Motor neuron (in vitro differentiated cells): ENCODE data around the gene GPR84. TPM values are rescaled to one million over a fixed set of nuclear protein-coding genes. Genes with fewer than 3 reads are reported as not detected.

ENCODE experiments used
- ATAC-seq, 8 experiments: fragments of 200-7000 bp; cut with Tn5 transposase; replicated peaks in 6 of 8; 2 replicates each; pipeline ENCODE4 v1.8.0; 2021; ENCODE audit warnings: mild to moderate bottlenecking in 8 of 8, moderate library complexity in 8 of 8
- H3K27ac ChIP-seq, 2 donors: fragments of 250-450 bp; sonication (Bioruptor Pico); 2 replicates each; pipeline ENCODE4 v1.9.0; 2021; ENCODE audit warnings: antibody characterized with exemption in 2 of 2, mild to moderate bottlenecking in 2 of 2, moderate library complexity in 1 of 2
- H3K4me1 ChIP-seq, 2 donors: fragments of 250-450 bp; sonication (Bioruptor Pico); replicated peaks in 1 of 2; 2 replicates each; pipeline ENCODE4 v1.6.1; 2021; ENCODE audit warnings: antibody characterized with exemption in 2 of 2, mild to moderate bottlenecking in 2 of 2, moderate library complexity in 1 of 2
- H3K4me3 ChIP-seq, 5 donors: fragments of 250-450 bp; sonication (Bioruptor Pico); 2 replicates each; pipeline ENCODE4 v1.9.0; 2021; ENCODE audit warnings: antibody characterized with exemption in 5 of 5, mild to moderate bottlenecking in 5 of 5, moderate library complexity in 4 of 5
- WGBS, 10 experiments: fragments of 450-650 bp; shearing (Covaris generic); methylation state at CpG; one replicate each; pipeline ENCODE4 v1.0.0; 2022; 5-methylcytosine and 5-hydroxymethylcytosine counted together
- in situ Hi-C, 9 experiments: fragments of 400-800 bp; cut with MboI; loops; one replicate each; pipeline ENCODE4 v1.15.0; 2021; ENCODE audit warnings: low sequenced_read_pairs in 9 of 9, low pct_unique_long_range_greater_than_20kb in 2 of 9; ENCODE audit not compliant: unreplicated experiment in 9 of 9
- total RNA-seq, 8 experiments: library from RNA; unstranded; fragments of 300-600 nt; gene quantifications; 2 replicates each; pipeline versions ENCODE4 v1.2.3 to v1.2.4, GENCODE V29; 2022

The GPR84 gene
- total RNA-seq, 8 experiments from 2014 or later = 0.14 to 0.76 (median 0.31) TPM; not detected in 1

DNA sequence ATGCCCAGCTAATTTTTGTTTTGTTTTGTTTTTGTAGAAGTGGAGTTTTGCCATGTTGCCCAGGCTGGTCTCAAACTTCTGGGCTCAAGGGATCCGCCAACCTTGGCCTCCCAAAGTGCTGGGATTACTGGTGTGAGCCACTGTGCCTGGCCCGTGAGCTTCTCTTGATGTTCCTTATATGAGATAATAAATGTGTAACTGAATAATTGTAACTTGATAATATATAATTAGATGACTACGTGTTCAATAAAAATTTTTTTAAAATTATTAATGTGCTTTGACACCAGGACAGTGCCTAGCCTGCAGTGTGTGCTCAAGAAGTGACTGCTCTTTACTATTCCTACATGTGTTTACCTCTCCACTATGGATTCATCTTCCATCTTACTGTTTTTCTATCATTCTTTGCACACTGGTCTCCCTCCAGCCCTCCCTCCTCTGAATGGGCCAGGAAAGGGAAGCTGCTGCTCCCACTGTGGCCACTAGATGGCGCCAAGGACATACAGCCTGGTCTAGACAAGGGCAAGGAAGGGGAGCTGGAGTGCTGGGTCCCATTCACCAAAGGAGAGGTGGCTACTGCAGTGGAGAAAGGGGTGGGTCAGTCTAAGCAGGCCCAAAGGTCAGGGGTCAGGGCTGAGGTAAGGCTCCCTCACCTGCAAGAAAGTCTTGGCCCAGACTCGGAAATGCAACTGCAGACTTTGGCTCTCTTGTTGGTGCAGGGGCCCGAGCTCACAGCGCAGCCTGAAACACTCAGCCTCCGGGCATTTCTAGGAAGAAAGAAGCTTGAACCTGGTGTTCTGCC lies 34.9 kb upstream of the GPR84 start:
- in situ Hi-C loops = loop anchor here in 2 of 9 experiments (10.0 to 25.0 kb wide), 2 partner anchors 46 to 387 kb away; partner anchors contain the start of genes HOXC8 (in 1 of the 2) and HOXC9 (in 1 of the 2)

GRCh38 chr12:54398218-54398617 lies 33.9 kb upstream of the GPR84 start:
- 78 to 100% (median 100%) methylated on average over 1 to 2 of the region's 2 CpGs; no CpG with 5 or more reads in 5 of the 10 experiments for WGBS, 10 experiments
- in situ Hi-C loops = loop anchor here in 2 of 9 experiments (10.0 to 25.0 kb wide), 2 partner anchors 47 to 386 kb away; partner anchors contain the start of genes HOXC8 (in 1 of the 2) and HOXC9 (in 1 of the 2)
- H3K4me3 ChIP-seq = no peak overlapping the region
- peaks cover 0 to 4% of the 10 kb centered on the region in 2 donors for H3K4me1 ChIP-seq
- H3K27ac ChIP-seq = no peak overlapping the region
- ATAC-seq = no peak

More for the DNA sequence above, 34.9 kb upstream of the GPR84 start:
- peak; percentile 79 to 98 (median 88) for ATAC-seq
- H3K4me1 ChIP-seq = no peaks in the 10 kb centered on the region
- H3K27ac ChIP-seq = no peak overlapping the region
- no peak overlapping the region for H3K4me3 ChIP-seq
- WGBS, 10 experiments = 43 to 90% (median 50%) methylated on average over 2 to 4 of the region's 8 CpGs; no CpG with 5 or more reads in 3 of the 10 experiments

GRCh38 chr12:54397157-54397556 lies 32.9 kb upstream of the GPR84 start:
- H3K4me1 ChIP-seq = peaks cover under 1 to 8% of the 10 kb centered on the region in 2 donors
- H3K27ac ChIP-seq = no peak overlapping the region
- WGBS, 10 experiments = 80 to 83% methylated on average over 1 of the region's 1 CpG; no CpG with 5 or more reads in 8 of the 10 experiments
- H3K4me3 ChIP-seq = no peak overlapping the region
- ATAC-seq = no peak
- in situ Hi-C loops = loop anchor here in 2 of 9 experiments (10.0 to 25.0 kb wide), 2 partner anchors 48 to 385 kb away; partner anchors contain the start of genes HOXC8 (in 1 of the 2) and HOXC9 (in 1 of the 2)

DNA sequence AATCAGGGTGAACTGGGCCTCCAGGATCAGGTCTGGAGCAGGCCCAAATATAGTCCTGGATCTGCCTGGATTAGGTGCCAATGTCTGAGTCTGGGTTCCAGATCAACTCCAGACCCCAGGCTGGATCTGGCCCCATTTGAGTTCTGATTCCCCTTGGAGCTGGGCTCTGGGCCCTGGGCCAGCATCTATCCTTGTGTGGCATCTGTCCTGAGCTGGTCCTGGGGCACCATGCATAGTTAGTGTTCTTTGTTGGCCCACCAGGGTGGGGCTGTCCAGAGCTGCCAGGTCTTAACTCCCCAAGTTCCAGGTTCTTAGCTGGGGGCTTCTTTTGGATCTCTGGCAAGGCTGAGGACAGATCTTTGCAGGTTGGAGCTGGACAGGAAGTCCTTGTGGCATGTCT lies 31.3 kb upstream of the GPR84 start:
- ATAC-seq = no peak
- Histone ChIP-seq H3K4me1 (peaks cover 13% of the 10 kb centered on the region in 2 donors), H3K4me3 (no peak overlapping the region), H3K27ac (no peak overlapping the region)
- in situ Hi-C loops = loop anchor here in 2 of 9 experiments (10.0 to 25.0 kb wide), 2 partner anchors 49 to 383 kb away; partner anchors contain the start of genes HOXC8 (in 1 of the 2) and HOXC9 (in 1 of the 2)

DNA sequence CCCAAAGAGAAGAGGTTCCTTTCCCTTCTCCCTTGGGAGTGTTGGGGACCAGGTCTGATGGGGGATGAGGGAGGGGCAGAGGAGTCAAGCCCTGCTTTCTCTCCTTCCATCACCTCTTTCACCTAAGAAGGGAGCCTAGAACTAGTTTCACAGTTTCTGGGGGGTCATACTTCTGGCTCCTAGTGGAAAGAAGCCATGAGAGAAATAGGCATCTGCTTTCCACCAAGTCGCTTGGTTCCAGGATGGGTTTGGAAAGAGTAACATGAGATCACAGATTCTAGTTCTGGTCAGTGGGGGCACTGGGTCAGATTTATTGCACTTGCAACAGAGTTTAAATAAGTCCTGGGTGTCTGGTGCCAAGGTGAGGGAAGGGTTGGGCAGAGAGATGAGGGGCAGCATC lies 30.7 kb upstream of the GPR84 start:
- in situ Hi-C loops = loop anchor here in 2 of 9 experiments (10.0 to 25.0 kb wide), 2 partner anchors 50 to 383 kb away; partner anchors contain the start of genes HOXC8 (in 1 of the 2) and HOXC9 (in 1 of the 2)
- Histone ChIP-seq H3K4me1 (peaks cover 17 to 18% of the 10 kb centered on the region in 2 donors), H3K4me3 (no peak overlapping the region), H3K27ac (no peak overlapping the region)
- 83 to 100% (median 83%) methylated on average over 1 of the region's 1 CpG; no CpG with 5 or more reads in 7 of the 10 experiments for WGBS, 10 experiments
- no peak for ATAC-seq

GRCh38 chr12:54394281-54394719 lies 30.0 kb upstream of the GPR84 start:
- in situ Hi-C loops = loop anchor here in 2 of 9 experiments (10.0 to 25.0 kb wide), 2 partner anchors 51 to 382 kb away; partner anchors contain the start of genes HOXC8 (in 1 of the 2) and HOXC9 (in 1 of the 2)
- WGBS, 10 experiments = 0 to 76% (median 26%) methylated on average over 1 to 4 of the region's 4 CpGs; no CpG with 5 or more reads in 2 of the 10 experiments
- no peak overlapping the region for H3K4me3 ChIP-seq
- ATAC-seq = peak in 3 of 8 experiments; percentile 63 to 85 (median 68)
- H3K4me1 ChIP-seq = peaks cover 17 to 18% of the 10 kb centered on the region in 2 donors
- no peak overlapping the region for H3K27ac ChIP-seq

DNA sequence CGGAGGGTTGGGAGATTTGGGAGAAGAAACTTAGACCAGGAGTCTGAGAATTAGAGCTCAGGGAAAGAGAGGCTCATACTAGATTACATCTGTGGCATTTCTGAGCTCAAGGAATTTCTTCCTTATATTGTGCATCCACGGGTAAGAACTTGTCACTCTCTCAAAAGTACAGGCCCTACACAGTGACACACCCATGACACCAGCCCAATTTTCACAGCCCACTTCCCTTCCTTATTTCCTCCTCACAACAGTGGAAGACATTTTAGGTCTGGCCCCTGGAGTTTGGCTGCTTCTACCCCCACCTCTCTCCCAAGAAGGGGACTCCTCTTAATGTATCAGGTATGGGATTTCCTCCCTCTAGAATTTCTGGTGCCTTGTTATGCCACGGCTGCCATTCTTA lies 29.5 kb upstream of the GPR84 start:
- ATAC-seq = no peak
- peaks cover 17 to 22% of the 10 kb centered on the region in 2 donors for H3K4me1 ChIP-seq
- no peak overlapping the region for H3K27ac ChIP-seq
- 0 to 88% (median 65%) methylated on average over 1 to 3 of the region's 3 CpGs; no CpG with 5 or more reads in 2 of the 10 experiments for WGBS, 10 experiments
- in situ Hi-C loops = loop anchor here in 2 of 9 experiments (10.0 to 25.0 kb wide), 2 partner anchors 51 to 381 kb away; partner anchors contain the start of genes HOXC8 (in 1 of the 2) and HOXC9 (in 1 of the 2)
- H3K4me3 ChIP-seq = no peak overlapping the region

DNA sequence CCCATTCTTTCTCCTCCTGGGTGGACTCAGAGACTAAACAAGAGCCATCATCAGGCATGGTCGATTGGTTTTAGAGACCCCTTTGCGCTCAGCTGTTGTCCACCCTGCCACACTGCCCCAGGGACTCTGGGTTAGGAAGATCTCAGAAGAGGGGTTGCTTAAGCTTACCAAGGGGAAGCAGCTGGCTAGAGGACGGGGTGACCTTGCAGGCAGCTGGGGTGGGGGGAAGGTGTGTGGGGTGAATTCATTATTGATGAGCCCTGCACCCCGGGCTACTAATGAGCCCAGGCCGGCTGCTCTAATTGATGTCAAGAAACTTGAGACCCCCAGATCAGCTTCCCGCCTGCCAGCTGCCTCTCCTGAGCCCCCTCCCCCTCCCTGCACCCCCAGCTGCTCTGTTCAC lies 28.9 kb upstream of the GPR84 start:
- H3K4me3 ChIP-seq = no peak overlapping the region
- H3K4me1 ChIP-seq = peaks cover 17 to 26% of the 10 kb centered on the region in 2 donors
- in situ Hi-C loops = loop anchor here in 2 of 9 experiments (10.0 to 25.0 kb wide), 2 partner anchors 52 to 381 kb away; partner anchors contain the start of genes HOXC8 (in 1 of the 2) and HOXC9 (in 1 of the 2)
- H3K27ac ChIP-seq = no peak overlapping the region
- 85% methylated on average over 3 of the region's 6 CpGs; no CpG with 5 or more reads in 9 of the 10 experiments for WGBS, 10 experiments
- ATAC-seq = no peak

DNA sequence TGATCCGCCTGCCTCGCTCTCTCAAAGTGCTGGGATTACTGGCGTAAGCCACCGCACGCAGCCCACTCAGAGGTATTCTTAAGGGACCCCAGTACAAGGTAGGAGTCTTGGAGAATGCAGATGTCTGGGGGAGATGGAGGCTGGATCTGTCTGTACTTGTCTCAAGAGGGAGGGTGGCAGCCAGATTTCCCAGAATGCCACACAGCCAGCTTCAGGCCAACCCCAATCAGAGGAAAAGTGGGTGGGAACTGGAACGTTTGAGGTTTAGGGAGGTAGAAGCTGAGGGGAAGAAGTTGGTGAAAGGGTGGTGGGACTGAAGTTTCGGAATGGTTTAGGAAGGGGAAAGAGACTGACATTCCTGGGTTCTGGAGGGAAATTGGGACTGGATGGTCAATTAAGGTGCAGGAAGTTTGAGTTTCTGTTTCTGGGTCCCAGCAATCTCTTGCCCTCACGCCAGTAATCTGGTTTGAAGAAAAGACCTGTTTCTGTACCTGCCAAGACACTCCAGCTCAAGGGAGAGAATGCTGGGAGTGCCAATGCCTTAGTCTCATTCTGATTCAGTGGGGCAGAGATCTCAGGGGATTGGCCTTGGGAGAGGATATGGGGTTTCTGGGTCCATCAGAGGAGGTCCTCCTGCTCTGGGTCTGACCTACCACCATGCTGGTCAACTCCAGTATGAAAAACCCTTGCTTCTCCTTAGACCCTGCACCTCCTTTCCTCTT lies 28.4 kb upstream of the GPR84 start:
- 67 to 100% (median 100%) methylated on average over 1 to 4 of the region's 8 CpGs for WGBS, 10 experiments
- ATAC-seq = no peak
- in situ Hi-C loops = loop anchor here in 2 of 9 experiments (10.0 to 25.0 kb wide), 2 partner anchors 52 to 380 kb away; partner anchors contain the start of genes HOXC8 (in 1 of the 2) and HOXC9 (in 1 of the 2)
- Histone ChIP-seq H3K4me3 (no peak overlapping the region), H3K27ac (no peak overlapping the region), H3K4me1 (peaks cover 22 to 31% of the 10 kb centered on the region in 2 donors)

DNA sequence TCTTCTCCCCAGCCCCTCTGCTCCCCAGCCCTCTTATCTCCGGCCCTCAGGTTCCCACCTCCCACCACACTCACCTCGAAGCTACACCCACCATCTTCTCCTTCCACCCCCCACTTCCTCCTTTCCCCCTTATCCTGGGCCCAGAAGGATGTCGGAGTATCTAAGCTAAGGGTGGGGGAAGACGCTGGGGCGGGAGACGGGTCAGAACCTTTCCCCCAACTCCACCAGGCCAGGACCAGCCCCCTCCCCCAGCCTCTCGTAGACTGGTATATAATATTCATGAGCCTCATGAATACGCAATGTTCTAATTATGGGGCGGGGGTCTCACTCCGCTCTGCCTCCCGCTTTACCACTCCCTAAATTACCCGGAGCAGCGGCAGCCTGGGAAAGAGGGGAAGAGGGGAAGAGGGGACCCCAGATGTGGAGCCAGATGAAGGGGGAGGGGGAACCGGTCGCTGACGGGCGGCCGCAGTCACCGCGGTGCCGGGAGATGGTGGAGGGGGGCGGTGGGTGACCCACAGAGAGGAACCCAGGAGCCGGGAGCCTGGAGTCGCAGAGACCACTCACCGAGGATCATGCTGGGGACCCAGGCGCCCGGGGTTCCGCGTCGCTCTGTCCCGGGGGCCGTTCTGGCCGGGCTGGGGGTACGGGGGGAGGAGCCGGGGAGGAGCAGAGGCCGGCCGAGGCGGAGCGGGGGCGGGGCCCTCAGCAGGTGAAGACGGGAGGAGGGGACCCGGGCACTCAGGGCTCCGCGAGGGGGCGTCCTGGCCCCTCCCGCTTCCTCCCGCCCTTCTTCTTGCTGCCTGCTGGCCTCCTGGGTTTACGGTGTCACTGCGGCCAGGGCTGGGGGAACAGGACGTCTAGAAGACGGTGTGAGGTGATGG lies 26.6 kb upstream of the GPR84 start:
- in situ Hi-C loops = loop anchor here in 2 of 9 experiments (10.0 to 25.0 kb wide), 2 partner anchors 54 to 379 kb away; partner anchors contain the start of genes HOXC8 (in 1 of the 2) and HOXC9 (in 1 of the 2)
- WGBS, 10 experiments = no CpG with 5 or more reads among the region's 51 CpGs
- H3K4me1 ChIP-seq = peaks cover 30 to 41% of the 10 kb centered on the region in 2 donors
- ATAC-seq = peak in 5 of 8 experiments; percentile 60 to 77 (median 72)
- peak overlapping the region; percentile 31 to 45 (median 42) for H3K4me3 ChIP-seq
- H3K27ac ChIP-seq = peak overlapping the region in 1 of 2 donors; percentile 44

GRCh38 chr12:54390176-54390667 lies 25.9 kb upstream of the GPR84 start:
- Histone ChIP-seq H3K27ac (no peak overlapping the region), H3K4me1 (peaks cover 35 to 48% of the 10 kb centered on the region in 2 donors), H3K4me3 (peak overlapping the region in 1 of 5 donors; percentile 42)
- in situ Hi-C loops = loop anchor here in 2 of 9 experiments (10.0 to 25.0 kb wide), 2 partner anchors 55 to 378 kb away; partner anchors contain the start of genes HOXC8 (in 1 of the 2) and HOXC9 (in 1 of the 2)
- peak in 5 of 8 experiments; percentile 36 to 62 (median 50) for ATAC-seq
- WGBS, 10 experiments = 60% methylated on average over 1 of the region's 7 CpGs; no CpG with 5 or more reads in 9 of the 10 experiments
